ENCODE measurements around the gene KIAA1671.

Gene KIAA1671

DNA sequence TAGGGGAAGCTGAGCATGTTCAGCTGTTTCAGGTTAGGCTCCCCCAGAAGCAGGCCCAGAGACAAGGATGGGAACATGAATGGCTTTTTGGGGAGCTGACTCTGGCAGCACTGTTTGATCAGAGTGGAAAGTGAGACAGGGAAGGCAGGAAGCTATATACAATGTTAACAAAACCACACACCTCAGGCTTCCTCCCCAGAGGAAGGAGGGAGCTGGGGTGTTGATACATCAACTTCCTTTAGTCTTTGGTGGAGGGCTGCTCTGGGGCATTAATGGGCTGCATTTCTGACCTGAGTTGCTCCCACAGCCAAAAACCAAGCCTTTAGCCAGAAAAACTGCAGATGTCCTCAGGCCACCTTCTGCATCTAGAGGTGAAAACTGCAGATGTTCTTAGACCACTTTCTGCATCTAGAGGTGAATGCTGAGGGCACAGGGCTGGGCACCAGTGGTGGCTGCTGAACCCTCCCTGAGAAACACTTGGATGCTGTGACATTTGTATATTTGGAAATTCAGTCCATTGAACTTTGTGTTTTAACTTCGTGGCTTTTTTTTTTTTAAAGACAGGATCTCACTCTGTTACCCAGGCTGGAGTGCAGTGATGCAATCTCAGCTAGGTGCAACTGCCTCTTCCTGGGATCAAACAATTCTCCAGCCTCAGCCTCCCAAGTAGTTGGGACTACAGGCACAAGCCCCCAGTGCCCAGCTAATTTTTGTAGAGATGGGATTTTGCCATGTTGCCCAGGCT lies 49.9 kb downstream of the KIAA1671 start:
- Mint-ChIP-seq H3K9me3 (no peaks in the 10 kb centered on the region), H3K4me3 (no peak overlapping the region), H3K36me3 (ENCODE audit: low read depth) (no peaks in the 10 kb centered on the region), H3K4me1 (ENCODE audit: low read depth) (peaks cover 5% of the 10 kb centered on the region), H3K27ac (no peak overlapping the region), H3K27me3 (peaks cover 6% of the 10 kb centered on the region)
- no peak for DNase-seq

DNA sequence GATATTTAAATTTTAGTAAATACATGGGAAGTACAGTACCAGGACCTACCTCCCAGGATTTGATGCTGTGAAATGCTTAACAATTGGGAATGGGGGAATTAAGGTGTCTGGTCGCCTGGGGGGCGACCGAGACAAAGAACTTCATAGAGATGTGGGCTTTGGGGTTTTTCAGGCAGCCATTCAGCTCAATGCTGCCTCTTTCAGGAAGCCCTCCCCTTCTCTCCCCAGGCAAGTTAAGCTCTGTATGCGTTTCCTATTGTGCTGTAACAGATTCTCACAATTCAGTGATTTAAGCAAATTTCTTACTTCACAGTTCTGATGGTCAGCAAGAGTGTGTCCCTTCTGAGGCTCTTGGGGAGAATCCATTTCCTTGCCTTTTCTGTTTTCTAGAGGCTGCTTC lies 53.8 kb downstream of the KIAA1671 start:
- Mint-ChIP-seq H3K36me3 (ENCODE audit: low read depth) (no peaks in the 10 kb centered on the region), H3K4me1 (ENCODE audit: low read depth) (peaks cover 5% of the 10 kb centered on the region), H3K27me3 (no peaks in the 10 kb centered on the region), H3K4me3 (no peak overlapping the region), H3K9me3 (no peaks in the 10 kb centered on the region), H3K27ac (no peak overlapping the region)
- DNase-seq = no peak

DNA sequence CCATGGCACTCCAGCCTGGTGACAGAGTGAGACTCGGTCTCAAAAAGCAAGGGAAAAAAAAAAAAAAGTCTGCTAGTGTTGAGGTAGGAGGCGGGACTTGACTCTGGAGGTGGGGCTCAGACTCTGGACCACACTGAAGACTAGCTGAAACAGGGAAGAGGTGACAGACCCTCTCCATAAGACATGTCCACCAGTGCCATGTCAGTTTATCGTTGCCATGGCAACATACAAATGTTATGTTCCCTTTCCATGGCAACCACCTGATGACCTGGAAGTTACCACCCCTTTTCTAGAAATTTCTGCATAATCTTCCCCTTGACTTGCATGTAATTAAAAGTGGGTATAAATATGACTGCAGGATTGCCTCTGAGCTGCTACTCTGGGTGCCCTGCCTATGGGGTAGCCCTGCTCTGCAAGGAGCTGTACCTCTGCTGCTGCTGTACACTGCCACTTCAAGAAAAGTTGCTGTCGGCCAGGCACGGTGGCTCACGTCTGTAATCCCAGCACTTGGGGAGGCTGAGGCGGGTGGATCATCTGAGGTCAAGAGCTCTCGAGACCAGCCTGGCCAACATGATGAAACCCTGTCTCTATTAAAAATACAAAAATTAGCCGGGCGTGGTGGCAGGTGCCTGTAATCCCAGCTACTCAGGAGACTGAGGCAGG lies 55.1 kb downstream of the KIAA1671 start:
- DNase-seq = no peak
- Mint-ChIP-seq H3K27ac (no peak overlapping the region), H3K4me3 (no peak overlapping the region)

DNA sequence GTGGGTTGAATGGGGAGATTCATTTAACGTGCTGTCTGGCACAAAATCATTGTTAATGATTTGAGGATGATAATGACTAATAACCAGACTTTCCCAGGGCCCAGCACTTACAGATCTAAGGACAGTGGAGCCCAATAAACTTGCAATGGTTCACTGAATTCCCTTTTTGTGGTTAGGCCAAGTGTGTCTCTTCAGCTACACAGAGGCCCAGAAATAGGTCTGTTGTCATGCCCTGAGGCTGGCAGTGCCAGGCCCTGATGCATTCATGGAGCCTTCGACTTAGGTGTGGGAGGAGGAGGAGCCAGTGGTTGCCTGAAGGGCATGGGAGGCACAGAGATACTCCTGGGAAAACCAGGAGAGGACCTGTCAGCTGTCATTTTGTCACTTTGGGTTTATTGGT lies 56.1 kb downstream of the KIAA1671 start:
- no peaks in the 10 kb centered on the region for H3K36me3 Mint-ChIP-seq (ENCODE audit: low read depth)
- H3K27ac Mint-ChIP-seq = no peak overlapping the region
- no peak overlapping the region for H3K4me3 Mint-ChIP-seq
- H3K9me3 Mint-ChIP-seq = no peaks in the 10 kb centered on the region
- H3K27me3 Mint-ChIP-seq = no peaks in the 10 kb centered on the region
- H3K4me1 Mint-ChIP-seq (ENCODE audit: low read depth) = no peaks in the 10 kb centered on the region
- DNase-seq = no peak

More for the DNA sequence above, 55.1 kb downstream of the KIAA1671 start:
- no peaks in the 10 kb centered on the region for H3K27me3 Mint-ChIP-seq
- H3K4me1 Mint-ChIP-seq (ENCODE audit: low read depth) = no peaks in the 10 kb centered on the region
- no peaks in the 10 kb centered on the region for H3K9me3 Mint-ChIP-seq
- H3K36me3 Mint-ChIP-seq (ENCODE audit: low read depth) = no peaks in the 10 kb centered on the region

DNA sequence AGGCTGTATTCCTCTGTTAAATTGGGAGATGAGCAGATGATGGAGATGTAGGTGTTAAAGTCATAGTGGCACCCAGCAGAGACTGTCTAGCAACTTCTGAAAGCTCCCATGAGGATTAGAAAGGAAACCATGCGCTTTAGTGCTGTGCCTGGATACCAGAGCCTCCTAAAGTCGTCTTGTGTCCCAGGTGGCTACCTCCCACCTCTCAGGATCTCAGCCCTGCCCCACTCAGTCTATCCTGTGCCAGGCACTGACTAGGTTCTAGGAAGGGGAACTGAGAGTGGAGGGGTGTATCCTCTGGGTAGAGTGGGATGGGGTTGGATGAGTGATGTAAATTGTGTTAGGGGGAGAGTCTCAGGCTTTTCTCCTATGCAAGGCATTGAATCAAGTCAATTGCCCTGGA lies 60.2 kb downstream of the KIAA1671 start:
- no peak overlapping the region for H3K4me3 Mint-ChIP-seq
- no peak overlapping the region for H3K27ac Mint-ChIP-seq
- no peaks in the 10 kb centered on the region for H3K4me1 Mint-ChIP-seq (ENCODE audit: low read depth)
- no peaks in the 10 kb centered on the region for H3K36me3 Mint-ChIP-seq (ENCODE audit: low read depth)
- DNase-seq = no peak
- H3K27me3 Mint-ChIP-seq = peaks cover 7% of the 10 kb centered on the region
- H3K9me3 Mint-ChIP-seq = no peaks in the 10 kb centered on the region

DNA sequence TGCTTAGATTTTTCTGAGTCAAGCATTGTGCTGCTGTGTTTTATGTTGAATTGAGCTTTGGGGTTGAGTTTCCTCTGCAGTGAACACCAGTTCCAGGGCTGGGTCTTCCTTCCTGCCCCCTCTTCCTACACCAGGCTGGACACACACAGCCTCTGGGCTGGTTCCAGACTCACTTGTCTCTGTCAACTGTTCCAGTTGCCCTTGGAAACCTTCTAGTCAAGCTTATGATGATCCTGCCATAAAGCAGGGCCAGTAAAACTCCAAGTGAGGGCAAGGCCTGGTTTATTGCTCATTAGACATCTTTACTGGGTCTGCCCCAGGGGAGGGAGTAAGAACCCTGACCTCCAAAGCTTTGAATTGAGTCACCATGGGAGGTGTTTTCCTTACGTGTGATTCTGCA lies 61.1 kb downstream of the KIAA1671 start:
- no peak overlapping the region for H3K27ac Mint-ChIP-seq
- H3K27me3 Mint-ChIP-seq = peaks cover 7% of the 10 kb centered on the region
- no peaks in the 10 kb centered on the region for H3K9me3 Mint-ChIP-seq
- no peaks in the 10 kb centered on the region for H3K36me3 Mint-ChIP-seq (ENCODE audit: low read depth)
- no peaks in the 10 kb centered on the region for H3K4me1 Mint-ChIP-seq (ENCODE audit: low read depth)
- no peak overlapping the region for H3K4me3 Mint-ChIP-seq
- DNase-seq = no peak

DNA sequence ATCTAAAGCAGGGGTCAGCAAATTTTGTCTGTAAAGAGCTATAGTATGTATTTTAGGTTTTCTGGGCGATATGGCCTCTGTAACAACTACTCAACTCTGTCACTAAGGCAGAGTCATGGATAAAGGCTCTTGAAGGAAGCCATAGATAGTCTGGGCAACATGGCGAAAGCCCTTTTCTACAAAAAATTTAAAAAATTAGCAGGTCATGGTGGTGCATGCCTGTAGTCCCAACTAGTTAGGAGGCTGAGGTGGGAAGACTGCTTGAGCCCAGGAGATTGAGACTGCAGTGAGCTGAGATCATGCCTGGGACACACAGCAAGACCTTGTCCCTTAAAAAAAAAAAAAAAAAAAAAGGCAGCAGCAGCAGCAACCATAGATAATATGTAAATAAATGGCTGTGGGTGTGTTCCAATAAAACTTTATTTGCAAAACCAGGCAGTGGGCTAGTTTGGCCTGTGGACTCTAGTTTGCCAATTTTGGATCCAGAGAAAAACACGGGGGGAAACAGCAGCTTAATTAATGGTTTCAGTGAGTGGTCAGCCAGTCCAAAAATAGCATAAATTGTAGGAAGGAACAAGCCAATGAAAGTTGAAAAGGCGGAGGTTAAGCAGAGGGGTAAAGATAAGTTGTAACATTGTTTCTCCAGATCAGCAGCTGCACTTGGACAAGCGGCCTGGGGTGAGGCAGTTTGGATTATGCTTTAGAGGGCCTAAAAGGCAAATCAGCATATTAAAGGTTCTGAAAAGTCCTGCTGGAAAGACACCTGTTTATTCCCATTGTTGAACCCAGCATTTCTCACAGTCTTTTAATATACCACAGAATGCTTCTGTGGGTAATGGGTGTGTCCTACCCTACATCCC lies 62.6 kb downstream of the KIAA1671 start:
- H3K27me3 Mint-ChIP-seq = peaks cover 7% of the 10 kb centered on the region
- no peak overlapping the region for H3K4me3 Mint-ChIP-seq
- no peak overlapping the region for H3K27ac Mint-ChIP-seq
- no peaks in the 10 kb centered on the region for H3K36me3 Mint-ChIP-seq (ENCODE audit: low read depth)
- H3K9me3 Mint-ChIP-seq = no peaks in the 10 kb centered on the region
- no peak for DNase-seq
- no peaks in the 10 kb centered on the region for H3K4me1 Mint-ChIP-seq (ENCODE audit: low read depth)

DNA sequence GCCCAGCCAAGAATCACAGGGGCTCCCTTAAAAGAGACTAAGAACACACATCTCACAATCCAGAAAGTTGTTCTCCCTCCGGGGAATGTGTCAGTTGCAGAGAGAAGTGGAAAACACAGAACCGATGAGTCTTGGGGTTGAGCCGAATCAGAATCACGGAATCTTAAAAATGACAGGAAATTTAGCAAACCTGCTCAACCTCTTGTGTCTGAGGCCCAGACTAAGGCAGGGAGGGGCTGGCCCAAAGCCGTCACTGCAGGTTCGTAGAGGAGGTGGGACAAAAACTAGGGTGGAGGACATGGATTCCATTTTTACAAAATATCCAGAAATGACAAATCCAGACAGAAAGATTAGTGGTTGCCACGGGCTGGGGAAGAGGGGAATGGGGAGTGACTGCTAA lies 63.8 kb downstream of the KIAA1671 start:
- no peak for DNase-seq
- no peaks in the 10 kb centered on the region for H3K4me1 Mint-ChIP-seq (ENCODE audit: low read depth)
- H3K27ac Mint-ChIP-seq = no peak overlapping the region
- peaks cover 12% of the 10 kb centered on the region for H3K27me3 Mint-ChIP-seq
- H3K9me3 Mint-ChIP-seq = no peaks in the 10 kb centered on the region
- H3K4me3 Mint-ChIP-seq = no peak overlapping the region
- H3K36me3 Mint-ChIP-seq (ENCODE audit: low read depth) = no peaks in the 10 kb centered on the region

DNA sequence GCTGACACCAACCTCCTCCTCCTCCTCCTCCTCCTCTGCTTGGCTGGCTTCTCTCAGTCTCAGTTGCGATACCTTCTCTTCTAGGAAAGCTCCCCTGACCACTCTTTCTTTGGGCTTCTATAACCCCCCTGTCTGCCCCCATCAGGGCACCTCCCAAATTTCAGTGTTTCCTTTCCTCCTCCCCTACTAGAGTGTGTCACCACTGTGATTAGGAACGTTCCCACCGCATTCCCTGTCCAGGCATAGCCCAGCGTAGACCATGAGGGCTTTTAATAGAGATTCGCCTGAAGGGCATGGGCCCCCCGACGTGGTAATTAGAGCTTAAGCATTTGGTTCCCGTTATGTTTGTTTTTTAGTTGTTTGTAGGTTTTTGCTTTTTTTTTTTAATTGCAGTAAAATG lies 65.5 kb downstream of the KIAA1671 start:
- no peak overlapping the region for H3K27ac Mint-ChIP-seq
- H3K27me3 Mint-ChIP-seq = peaks cover 17% of the 10 kb centered on the region
- no peaks in the 10 kb centered on the region for H3K9me3 Mint-ChIP-seq
- no peaks in the 10 kb centered on the region for H3K36me3 Mint-ChIP-seq (ENCODE audit: low read depth)
- H3K4me3 Mint-ChIP-seq = no peak overlapping the region
- H3K4me1 Mint-ChIP-seq (ENCODE audit: low read depth) = no peaks in the 10 kb centered on the region
- DNase-seq = no peak

DNA sequence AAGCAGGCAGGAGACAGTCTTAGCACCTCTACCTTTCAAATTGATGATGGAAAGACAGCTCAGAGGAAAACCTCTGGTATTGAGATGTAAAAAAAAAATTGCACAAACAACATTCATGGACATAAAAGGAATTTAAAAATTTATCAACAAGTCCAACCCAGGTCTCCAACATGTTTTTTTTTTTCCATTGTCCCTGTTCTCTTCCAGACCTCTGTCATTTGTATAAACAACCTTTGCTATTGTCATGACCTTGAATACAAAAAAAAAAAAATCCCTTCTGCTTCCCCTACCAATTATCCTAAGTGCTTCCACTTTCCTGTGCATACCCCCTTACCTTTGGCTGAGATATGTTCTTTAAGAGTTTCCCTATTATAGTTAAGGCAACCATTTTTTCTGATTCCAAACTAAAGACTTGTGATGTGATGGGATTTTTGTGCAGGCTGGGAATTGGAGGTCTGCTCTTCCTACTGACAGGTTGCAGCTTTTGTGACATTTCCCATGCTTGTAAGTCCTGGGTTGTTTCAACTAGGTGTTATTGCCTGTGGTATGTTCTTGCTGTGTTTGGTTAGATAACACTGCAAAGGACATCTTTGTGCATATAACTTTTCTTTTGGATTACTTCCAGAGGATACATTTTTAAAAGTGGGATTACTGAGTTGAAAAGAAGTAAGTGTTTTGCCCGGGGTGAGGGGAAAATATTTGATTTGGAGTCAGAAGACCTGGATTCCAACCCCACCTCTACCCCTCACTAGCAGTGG lies 67.1 kb downstream of the KIAA1671 start:
- H3K27me3 Mint-ChIP-seq = peaks cover 15% of the 10 kb centered on the region
- no peak overlapping the region for H3K27ac Mint-ChIP-seq
- H3K36me3 Mint-ChIP-seq (ENCODE audit: low read depth) = no peaks in the 10 kb centered on the region
- no peaks in the 10 kb centered on the region for H3K4me1 Mint-ChIP-seq (ENCODE audit: low read depth)
- H3K4me3 Mint-ChIP-seq = no peak overlapping the region
- H3K9me3 Mint-ChIP-seq = no peaks in the 10 kb centered on the region
- DNase-seq = no peak

DNA sequence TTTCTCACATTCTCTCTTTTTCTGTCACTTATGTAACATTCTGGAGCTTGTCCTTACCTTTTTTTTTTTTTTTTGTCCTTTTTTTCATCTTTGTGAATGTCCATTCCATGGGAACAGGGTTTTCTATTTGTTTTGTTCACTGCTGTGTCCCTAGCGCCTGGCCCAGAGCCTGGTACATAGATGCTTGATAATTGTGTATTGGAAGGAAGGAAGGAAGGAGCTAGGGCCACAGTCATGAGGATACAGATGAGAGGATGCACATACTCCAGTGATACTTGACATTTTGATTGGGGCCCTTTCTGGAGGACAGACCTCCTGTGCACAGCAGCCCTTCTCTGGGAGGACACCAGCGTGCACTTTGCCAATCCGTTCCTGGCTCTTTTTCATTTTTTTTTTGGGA lies 68.9 kb downstream of the KIAA1671 start:
- peaks cover 10% of the 10 kb centered on the region for H3K27me3 Mint-ChIP-seq
- DNase-seq = no peak
- H3K36me3 Mint-ChIP-seq (ENCODE audit: low read depth) = no peaks in the 10 kb centered on the region
- H3K9me3 Mint-ChIP-seq = no peaks in the 10 kb centered on the region
- peaks cover 5% of the 10 kb centered on the region for H3K4me1 Mint-ChIP-seq (ENCODE audit: low read depth)
- H3K27ac Mint-ChIP-seq = no peak overlapping the region
- no peak overlapping the region for H3K4me3 Mint-ChIP-seq

DNA sequence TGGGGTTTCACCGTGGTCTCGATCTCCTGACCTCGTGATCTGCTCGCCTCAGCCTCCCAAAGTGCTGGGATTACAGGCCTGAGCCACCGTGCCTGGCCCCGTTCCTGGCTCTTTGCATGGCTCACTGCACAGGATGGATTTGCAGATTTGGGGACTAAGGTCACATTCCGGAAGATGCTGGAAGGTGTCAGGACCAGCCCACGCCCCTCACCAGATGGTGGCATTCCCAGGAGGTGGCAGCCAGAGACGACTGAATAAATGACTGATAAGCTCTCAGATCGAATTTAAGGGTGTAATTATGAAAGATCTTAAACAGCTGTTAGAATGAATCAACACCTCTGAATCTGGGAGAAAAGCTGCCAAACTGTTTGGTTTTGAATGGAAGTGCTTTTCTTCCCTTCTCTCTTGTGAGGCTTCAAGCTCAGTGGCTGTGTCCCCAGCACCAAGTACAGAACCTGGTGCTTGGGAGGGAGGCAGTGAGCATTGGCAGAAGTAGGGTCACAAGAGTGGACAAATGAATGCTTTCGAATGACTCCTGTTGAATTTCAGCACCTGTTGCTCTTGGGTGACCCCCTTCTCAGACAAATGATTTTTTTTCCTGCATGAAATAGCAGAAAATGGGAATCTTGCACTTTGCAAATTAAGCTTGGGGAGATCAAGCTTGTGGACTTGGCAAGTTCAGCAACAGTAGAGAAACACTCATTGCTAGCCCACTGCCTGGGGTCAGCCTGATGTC lies 69.6 kb downstream of the KIAA1671 start:
- Mint-ChIP-seq H3K9me3 (no peaks in the 10 kb centered on the region), H3K36me3 (ENCODE audit: low read depth) (no peaks in the 10 kb centered on the region), H3K27me3 (peaks cover 10% of the 10 kb centered on the region), H3K4me3 (no peak overlapping the region), H3K27ac (no peak overlapping the region), H3K4me1 (ENCODE audit: low read depth) (peaks cover 12% of the 10 kb centered on the region)
- DNase-seq = no peak

DNA sequence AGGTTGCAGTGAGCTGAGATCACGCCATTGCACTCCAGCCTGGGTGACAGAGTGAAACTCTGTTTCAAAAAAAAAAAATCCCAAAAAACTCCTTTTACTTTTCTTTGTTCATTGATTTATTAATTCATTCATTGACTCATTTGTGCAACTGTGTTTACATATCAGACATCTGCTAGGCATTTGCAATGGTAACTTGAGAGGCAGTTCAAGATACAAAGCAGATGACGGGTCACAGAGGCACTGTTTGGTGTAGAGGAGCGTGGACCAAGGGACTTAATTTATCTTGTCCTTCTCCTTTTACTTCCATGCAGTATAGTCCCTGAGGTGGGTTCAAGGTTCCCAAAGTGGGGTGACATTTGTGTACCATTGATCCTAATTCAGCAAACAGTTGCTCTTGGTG lies 71.4 kb downstream of the KIAA1671 start:
- no peak overlapping the region for H3K27ac Mint-ChIP-seq
- H3K27me3 Mint-ChIP-seq = peaks cover 10% of the 10 kb centered on the region
- no peaks in the 10 kb centered on the region for H3K9me3 Mint-ChIP-seq
- no peaks in the 10 kb centered on the region for H3K36me3 Mint-ChIP-seq (ENCODE audit: low read depth)
- H3K4me3 Mint-ChIP-seq = no peak overlapping the region
- DNase-seq = no peak
- H3K4me1 Mint-ChIP-seq (ENCODE audit: low read depth) = peaks cover 14% of the 10 kb centered on the region

DNA sequence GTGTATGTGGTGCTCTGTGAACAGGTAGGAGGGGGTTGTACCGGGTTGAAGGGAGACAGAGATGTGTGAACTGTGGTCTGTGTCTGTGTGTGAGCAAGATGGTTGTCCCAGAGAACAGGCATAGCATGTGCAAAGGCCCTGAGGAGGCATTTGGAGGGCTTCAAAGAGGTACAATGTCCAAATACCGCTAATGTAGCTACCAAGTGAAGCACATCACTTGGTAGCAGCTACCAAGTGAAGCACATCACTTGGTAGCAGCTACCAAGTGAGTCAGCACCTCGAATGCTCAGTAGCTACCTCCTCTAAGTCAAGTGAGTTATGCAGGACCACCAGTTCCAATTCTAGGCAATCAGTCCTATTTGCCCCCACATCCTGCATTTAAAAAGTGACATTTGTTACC lies 72.4 kb downstream of the KIAA1671 start:
- no peaks in the 10 kb centered on the region for H3K9me3 Mint-ChIP-seq
- no peak overlapping the region for H3K27ac Mint-ChIP-seq
- DNase-seq = no peak
- H3K4me1 Mint-ChIP-seq (ENCODE audit: low read depth) = peaks cover 14% of the 10 kb centered on the region
- no peak overlapping the region for H3K4me3 Mint-ChIP-seq
- H3K27me3 Mint-ChIP-seq = peaks cover 10% of the 10 kb centered on the region
- no peaks in the 10 kb centered on the region for H3K36me3 Mint-ChIP-seq (ENCODE audit: low read depth)
